ENCODE results near the gene NRXN3. TPM values are rescaled to one million over a fixed set of nuclear protein-coding genes. Genes with fewer than 3 reads are reported as not detected.

Gene NRXN3
- total RNA-seq, 4 donors from 2014 or later, result 0.56 to 1.6 (median 1.1) TPM

DNA sequence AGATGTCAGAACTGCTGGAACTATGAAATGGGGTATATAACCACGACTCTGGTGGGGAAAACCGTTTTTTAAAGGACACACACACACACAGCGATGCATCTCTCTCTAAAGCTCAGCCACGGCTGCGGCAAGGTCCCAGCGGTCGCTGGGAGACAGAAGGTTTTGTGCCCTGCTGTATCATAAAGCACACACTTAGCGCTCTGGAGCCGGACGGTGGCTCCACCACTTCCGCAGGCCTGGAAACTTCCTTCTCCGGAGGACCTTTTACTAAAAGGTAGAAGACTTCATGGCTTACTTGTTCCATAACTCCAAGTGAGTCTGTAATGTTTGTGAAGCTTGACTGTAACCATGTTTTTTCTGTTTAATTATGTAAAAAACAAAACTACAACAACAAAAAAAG is 1691.9 kb downstream of the NRXN3 start:
- WGBS, 2 donors, result 93 to 95% methylated on average over 12 of the region's 12 CpGs
- DNase-seq, result no peak
- no peaks in the 10 kb centered on the region for H3K27me3 ChIP-seq
- H3K4me3 ChIP-seq (replicated peaks in 1 of 3), result no peak overlapping the region
- no peaks in the 10 kb centered on the region for H3K36me3 ChIP-seq
- intact Hi-C loops (cut with DNase I), result no loop called here
- no peaks in the 10 kb centered on the region for H3K4me1 ChIP-seq
- no peak overlapping the region for H3K27ac ChIP-seq
- no peak for TF ChIP-seq POLR2A (IDR thresholded peaks at IDR 0.05)
- TF ChIP-seq, protein P1, sequence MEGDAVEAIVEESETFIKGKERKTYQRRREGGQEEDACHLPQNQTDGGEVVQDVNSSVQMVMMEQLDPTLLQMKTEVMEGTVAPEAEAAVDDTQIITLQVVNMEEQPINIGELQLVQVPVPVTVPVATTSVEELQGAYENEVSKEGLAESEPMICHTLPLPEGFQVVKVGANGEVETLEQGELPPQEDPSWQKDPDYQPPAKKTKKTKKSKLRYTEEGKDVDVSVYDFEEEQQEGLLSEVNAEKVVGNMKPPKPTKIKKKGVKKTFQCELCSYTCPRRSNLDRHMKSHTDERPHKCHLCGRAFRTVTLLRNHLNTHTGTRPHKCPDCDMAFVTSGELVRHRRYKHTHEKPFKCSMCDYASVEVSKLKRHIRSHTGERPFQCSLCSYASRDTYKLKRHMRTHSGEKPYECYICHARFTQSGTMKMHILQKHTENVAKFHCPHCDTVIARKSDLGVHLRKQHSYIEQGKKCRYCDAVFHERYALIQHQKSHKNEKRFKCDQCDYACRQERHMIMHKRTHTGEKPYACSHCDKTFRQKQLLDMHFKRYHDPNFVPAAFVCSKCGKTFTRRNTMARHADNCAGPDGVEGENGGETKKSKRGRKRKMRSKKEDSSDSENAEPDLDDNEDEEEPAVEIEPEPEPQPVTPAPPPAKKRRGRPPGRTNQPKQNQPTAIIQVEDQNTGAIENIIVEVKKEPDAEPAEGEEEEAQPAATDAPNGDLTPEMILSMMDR (IDR thresholded peaks at IDR 0.05), result no peak
- H3K9me3 ChIP-seq, result no peaks in the 10 kb centered on the region

DNA sequence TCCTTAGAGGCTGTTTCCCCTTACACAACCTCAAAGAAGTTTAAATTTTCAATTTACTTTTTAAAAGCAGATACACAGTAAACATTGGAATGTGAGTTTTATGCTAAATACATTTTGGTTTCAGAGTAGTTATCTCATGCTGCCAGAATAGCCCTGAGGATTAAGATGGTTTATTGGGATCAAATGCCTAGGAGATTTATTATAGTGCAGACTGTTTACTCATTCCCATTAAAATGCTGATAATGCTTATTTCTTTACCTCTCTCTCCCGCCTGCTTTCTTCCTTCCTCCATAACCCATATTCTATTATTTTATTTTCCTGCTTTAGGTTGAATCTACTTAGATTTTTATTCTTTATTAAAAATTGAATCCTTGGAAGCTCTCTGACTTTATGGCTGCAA is 1701.0 kb downstream of the NRXN3 start:
- no peaks in the 10 kb centered on the region for H3K4me1 ChIP-seq
- no peak for DNase-seq
- no peaks in the 10 kb centered on the region for H3K27me3 ChIP-seq
- TF ChIP-seq, protein P1 (IDR thresholded peaks at IDR 0.05), result no peak
- TF ChIP-seq POLR2A (IDR thresholded peaks at IDR 0.05), result no peak
- H3K9me3 ChIP-seq, result no peaks in the 10 kb centered on the region
- H3K4me3 ChIP-seq (replicated peaks in 1 of 3), result no peak overlapping the region
- H3K36me3 ChIP-seq, result no peaks in the 10 kb centered on the region
- WGBS, 2 donors, result 91 to 94% methylated on average over 1 of the region's 1 CpG
- H3K27ac ChIP-seq, result no peak overlapping the region
- intact Hi-C loops (cut with DNase I), result no loop called here

DNA sequence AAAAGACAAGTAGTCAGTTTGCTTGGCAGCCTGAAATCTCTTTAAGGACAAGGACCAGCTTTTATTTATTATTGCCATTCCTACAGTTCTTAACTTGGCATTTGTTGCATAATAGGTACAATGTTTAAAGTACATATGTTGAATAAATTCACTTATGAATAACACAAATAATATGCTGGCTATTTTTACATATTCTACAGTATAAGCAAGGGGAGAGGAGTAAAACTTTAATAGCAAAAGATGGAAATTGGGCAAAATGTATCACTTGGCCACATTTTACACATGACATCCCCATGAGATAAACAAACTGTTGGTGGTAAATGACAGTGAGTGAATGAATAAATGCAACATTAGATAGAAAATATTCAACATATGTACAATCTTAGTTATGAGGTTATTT is 1708.1 kb downstream of the NRXN3 start:
- H3K4me1 ChIP-seq, result no peaks in the 10 kb centered on the region
- DNase-seq, result no peak
- TF ChIP-seq POLR2A (IDR thresholded peaks at IDR 0.05), result no peak
- TF ChIP-seq, protein P1 (IDR thresholded peaks at IDR 0.05), result no peak
- H3K27me3 ChIP-seq, result no peaks in the 10 kb centered on the region
- intact Hi-C loops (cut with DNase I), result no loop called here
- H3K27ac ChIP-seq, result no peak overlapping the region
- H3K36me3 ChIP-seq, result no peaks in the 10 kb centered on the region
- H3K4me3 ChIP-seq (replicated peaks in 1 of 3), result no peak overlapping the region
- no peaks in the 10 kb centered on the region for H3K9me3 ChIP-seq

DNA sequence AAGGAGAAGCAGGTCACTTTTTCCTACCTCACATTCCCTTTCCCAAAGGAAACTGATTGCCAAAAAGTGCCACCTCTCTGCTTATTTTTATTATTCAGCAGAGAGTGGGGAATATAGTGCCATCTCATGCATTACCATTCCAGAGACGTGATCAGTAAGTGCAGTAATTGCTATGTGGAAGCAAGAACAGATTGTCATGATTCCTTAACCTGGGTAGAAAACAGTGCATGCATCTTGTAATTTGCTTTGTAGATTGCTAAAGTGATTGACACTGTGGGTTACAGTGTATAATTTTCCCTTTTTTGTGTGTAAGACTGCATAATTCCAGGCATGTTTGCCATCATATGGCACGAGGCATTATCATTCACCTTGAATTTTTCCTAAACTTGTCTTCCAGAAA is 1708.6 kb downstream of the NRXN3 start:
- 87 to 91% methylated on average over 2 of the region's 2 CpGs for WGBS, 2 donors
- Histone ChIP-seq H3K9me3 (no peaks in the 10 kb centered on the region), H3K4me3 (replicated peaks in 1 of 3) (no peak overlapping the region), H3K4me1 (no peaks in the 10 kb centered on the region), H3K36me3 (no peaks in the 10 kb centered on the region), H3K27ac (no peak overlapping the region), H3K27me3 (no peaks in the 10 kb centered on the region)
- intact Hi-C loops (cut with DNase I), result no loop called here
- TF ChIP-seq, protein P1 (IDR thresholded peaks at IDR 0.05), result no peak
- TF ChIP-seq POLR2A (IDR thresholded peaks at IDR 0.05), result no peak
- DNase-seq, result no peak

DNA sequence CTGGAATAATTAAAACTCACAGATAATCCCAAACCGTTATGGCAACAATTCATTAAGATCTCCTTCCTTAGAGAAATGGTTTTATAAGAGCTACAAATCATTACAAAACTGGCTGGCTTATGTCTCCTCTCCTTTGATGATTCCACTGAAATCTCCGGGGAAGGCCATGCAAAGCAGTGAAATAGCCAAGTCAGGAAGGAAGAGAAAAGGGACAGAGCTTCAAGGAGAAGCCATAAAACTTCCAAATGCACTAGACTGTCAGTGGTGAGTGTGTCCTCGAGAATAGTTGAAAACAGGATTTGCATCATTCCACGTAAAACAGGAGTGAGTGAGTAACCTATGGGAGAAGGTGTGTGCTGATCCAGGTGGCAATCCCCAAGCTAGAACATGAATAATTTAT is 1711.1 kb downstream of the NRXN3 start:
- no peaks in the 10 kb centered on the region for H3K36me3 ChIP-seq
- no peaks in the 10 kb centered on the region for H3K9me3 ChIP-seq
- no peak overlapping the region for H3K4me3 ChIP-seq (replicated peaks in 1 of 3)
- H3K27ac ChIP-seq, result no peak overlapping the region
- no peak for TF ChIP-seq POLR2A (IDR thresholded peaks at IDR 0.05)
- TF ChIP-seq, protein P1 (IDR thresholded peaks at IDR 0.05), result no peak
- DNase-seq, result no peak
- 65 to 66% methylated on average over 4 of the region's 4 CpGs for WGBS, 2 donors
- no peaks in the 10 kb centered on the region for H3K4me1 ChIP-seq
- H3K27me3 ChIP-seq, result no peaks in the 10 kb centered on the region
- intact Hi-C loops (cut with DNase I), result no loop called here
